Activated T-cell treated with anti-CD3 and anti-CD28 coated beads, Interleukin-2, amount 50 U/mL, for 48 hours (primary cell): Measurements from ENCODE around the gene CTSK.

Experiments used
- DNase-seq, 2 experiments: peaks; one replicate each; pipeline ENCODE4 v3.0.0-alpha.2; 2020

The CTSK gene

DNA sequence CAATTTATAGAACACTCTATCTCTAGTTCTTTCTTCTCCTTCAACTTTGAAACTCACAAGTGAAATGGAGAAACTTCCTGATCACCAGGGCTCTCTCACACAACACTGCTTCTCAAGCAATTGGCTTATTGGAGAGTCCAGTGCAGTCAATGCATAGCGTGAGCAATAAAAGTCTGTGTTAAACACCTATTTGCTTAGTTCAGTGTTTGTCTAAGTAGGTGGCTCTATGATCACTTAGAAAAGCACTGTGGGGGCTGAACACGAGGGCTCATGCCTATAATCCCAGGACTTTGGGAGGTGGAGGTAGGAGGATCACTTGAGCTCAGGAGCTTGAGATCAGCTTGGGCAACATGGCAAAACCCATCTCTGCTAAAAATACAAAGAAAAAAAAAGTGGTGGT, 54.6 kb downstream of the CTSK start:
- no peak for DNase-seq

DNA sequence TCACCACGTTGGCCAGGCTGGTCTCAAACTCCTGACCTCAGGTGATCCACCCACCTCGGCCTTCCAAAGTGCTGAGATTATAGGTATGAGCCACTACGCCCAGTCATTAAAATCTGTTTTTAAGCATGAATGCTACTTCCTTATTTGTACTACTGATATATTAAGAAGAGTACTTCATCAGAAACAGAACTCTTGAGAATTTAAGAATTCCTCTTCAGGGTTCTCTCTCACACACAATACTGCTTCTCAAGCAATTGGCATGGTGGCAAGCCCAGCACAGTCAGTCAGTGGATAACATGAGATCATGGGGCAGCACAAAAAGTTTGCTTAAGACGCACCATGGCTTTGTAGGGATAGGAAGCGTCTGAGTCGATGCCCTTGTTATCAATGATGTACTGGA, 56.6 kb downstream of the CTSK start:
- no peak for DNase-seq

DNA sequence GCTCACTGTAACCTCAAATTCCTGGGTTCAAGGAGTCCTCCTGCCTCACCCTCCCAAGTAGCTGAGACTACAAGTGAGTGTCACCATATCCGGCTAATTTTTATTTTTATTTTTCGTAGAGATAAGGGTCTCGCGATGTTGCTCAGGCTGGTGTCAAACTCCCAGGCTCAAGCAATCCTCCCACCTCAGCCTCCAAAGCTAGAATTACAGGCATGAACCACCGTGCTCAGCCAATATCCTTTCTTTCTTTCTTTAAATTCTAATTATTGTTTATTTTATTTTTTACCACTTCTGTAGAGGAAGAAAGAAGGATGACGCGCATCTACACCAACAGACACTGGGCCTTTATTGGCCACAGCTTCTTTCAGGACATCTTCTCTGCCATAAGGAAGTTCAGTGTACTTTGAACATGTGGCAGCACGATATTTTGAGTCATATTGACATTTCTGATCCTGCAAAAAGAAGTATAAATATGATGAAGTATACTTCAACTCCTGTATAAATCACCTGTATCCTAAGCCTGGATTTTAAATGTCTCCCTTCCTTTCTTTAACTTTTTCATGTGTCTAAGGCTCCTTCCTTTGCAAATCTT, 58.2 kb downstream of the CTSK start:
- no peak for DNase-seq

DNA sequence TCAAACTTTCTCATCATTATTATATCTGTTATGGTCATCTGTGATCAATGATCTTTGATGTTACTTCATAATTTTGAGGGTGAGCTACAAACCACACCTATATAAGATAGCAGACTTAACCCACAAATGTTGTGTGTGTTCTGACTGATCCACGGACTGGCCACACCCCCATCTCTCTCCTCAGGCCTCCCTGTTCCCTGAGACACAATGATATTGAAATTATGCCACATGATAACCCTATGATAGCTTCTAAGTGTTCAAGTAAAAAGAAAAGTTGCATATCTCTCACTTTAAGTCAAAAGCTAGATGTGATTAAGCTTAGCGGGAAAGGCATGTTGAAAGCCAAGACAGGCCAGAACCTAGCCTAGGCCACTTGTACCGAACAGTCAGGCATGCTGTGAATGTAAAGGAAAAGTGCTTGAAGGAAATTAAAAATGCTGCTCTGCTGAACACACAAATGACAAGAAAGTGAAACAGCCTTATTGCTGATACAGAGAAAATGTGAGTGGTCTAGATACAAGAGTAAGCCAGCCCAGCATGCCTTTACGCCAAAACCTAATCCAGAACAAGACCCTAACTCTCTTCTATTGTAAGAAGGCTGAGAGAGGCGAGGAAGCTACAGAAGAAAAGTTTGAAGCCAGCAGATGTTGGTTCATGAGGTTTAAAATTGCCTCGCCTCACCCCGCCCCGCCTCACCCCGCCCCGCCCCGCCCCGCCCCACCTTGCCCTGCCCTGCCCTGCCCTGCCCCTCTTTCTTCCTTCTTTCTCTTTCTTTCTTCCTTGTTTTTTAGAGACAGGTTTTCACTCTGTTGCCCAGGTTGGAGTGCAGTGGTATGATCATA, 59.0 kb downstream of the CTSK start:
- no peak for DNase-seq
